HG03575 (cell line): ENCODE data around the gene AP3B1.

Experiments used
- ATAC-seq: cut with Tn5 transposase; IDR thresholded peaks from one replicate; pipeline ENCODE4 v1.9.1; 2021; ENCODE audit not compliant: unreplicated experiment, insufficient number of reproducible peaks, low FRiP score; ENCODE audit errors: extremely low read depth

The AP3B1 gene

DNA sequence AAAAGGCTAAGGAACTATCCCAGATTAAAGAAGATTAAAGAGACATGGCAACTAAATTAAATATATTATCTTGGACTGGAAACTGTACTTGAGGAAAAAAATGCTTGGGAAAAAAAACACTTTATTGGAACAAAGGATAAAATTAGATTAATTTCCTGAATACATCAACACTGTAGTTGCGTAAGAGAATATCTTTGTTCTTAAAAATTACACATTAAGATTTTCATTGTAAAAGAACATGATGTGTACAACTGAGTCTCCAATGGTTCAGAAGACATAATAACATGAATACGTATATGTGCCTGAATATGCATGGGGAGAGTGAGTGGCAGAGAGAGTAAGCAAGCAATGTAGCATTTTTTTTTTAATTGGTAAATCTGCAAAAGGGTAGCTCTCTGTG is 2.8 kb downstream of the AP3B1 start:
- ATAC-seq: no peak

DNA sequence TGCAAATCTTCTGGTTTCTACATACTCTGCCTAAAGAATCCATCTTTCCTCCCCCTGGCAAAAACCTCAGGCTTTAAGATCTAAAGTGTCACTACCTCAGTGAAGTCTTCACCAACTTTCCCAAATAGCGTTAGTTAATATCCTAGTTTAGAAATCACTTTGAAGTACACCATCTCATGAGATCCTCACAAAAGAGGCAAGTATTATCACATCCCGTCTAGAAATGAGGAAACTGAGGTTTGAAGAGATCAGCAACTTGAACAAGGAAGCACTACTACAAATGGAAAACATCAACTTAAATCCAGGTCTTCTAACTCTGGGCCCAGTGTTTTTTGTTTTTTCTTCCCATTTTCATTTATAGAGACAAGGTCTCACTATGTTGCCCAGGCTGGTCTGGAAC is 4.6 kb downstream of the AP3B1 start:
- ATAC-seq: no peak

GRCh38 chr5:78288246-78288645 is 6.3 kb downstream of the AP3B1 start:
- no peak for ATAC-seq

GRCh38 chr5:78287833-78288232 is 6.7 kb downstream of the AP3B1 start:
- ATAC-seq: no peak

- ATAC-seq: no peak
Measured at GRCh38 chr5:78287169-78287568, 7.3 kb downstream of the AP3B1 start.

GRCh38 chr5:78286290-78286689 is 8.2 kb downstream of the AP3B1 start:
- no peak for ATAC-seq

GRCh38 chr5:78283802-78284201 is 10.7 kb downstream of the AP3B1 start:
- no peak for ATAC-seq

DNA sequence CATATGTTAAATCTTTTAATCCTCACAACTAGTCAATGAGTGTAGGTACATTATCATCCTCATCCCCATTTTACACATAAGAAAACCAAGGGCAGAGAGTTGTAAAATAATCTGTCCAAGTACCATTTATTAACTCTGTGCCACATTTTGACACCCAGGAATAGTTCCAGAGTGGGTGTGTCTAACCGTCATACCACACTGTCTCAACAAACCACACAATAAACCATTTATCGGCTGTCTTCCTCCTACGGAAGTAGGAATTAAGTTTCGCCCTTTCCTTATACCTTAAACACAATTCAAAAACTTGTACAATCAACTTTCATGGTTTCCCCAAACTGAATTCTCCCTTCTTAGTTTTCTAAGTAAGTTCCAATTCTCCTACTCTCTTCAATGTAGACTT is 11.4 kb downstream of the AP3B1 start:
- ATAC-seq: no peak

- no peak for ATAC-seq
Measured at GRCh38 chr5:78280261-78280660, 14.2 kb downstream of the AP3B1 start.

GRCh38 chr5:78279194-78279593 is 15.3 kb downstream of the AP3B1 start:
- no peak for ATAC-seq

GRCh38 chr5:78277715-78278114 is 16.8 kb downstream of the AP3B1 start:
- no peak for ATAC-seq

DNA sequence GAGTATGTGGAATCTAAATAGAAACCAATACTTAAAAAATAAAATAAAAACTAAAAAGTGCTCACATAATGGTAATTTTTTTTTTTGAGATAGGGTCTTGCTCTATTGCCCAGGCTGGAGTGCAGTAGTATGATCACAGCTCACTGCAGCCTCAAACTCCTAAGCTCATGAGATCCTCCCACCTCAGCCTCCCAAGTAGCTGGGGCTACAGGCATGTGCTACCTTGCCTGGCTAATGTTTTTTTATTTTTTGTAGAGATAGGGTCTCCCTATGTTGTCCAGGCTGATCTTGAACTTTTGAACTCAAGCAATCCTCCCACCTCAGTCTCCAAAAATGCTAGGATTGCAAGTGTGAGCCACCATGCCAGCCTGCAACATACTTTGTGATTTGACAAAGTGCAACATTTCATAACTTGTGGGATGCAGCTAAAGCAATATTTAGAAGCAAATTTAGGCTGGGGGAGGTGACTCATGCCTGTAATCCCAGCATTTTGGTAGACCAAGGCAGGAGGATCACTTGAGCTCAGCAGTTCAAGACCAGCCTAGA is 18.4 kb downstream of the AP3B1 start:
- ATAC-seq: no peak

DNA sequence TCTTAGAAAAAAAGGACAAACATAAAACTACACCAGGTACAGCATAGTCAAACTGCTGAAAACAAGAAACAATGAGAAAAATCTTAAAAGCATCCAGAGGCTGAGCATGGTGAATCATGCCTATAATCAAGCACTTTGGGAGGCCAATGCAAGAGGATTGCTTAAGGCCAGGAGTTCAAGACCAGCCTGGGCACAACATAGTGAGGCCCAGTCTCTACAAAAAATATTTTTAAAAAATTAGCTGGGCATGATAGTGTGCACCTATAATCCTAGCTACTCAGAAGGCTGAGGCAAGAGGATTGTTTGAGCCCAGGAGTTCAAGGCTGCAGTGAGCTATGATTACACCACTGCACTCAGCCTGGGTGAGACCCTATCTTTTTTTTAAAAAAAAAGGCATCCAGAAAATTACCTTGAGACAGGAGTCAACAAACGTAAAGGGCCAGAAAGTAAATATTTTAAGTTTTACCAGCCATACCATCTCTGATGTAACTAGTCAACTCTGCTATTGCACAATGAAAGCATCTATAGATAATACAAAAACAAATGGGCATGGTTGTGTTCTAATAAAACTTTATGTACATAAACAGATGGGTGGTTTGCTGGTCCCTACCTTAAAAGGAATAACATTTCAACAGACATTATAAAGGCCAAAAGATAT is 19.8 kb downstream of the AP3B1 start:
- no peak for ATAC-seq

GRCh38 chr5:78273436-78273835 is 21.1 kb downstream of the AP3B1 start:
- no peak for ATAC-seq

DNA sequence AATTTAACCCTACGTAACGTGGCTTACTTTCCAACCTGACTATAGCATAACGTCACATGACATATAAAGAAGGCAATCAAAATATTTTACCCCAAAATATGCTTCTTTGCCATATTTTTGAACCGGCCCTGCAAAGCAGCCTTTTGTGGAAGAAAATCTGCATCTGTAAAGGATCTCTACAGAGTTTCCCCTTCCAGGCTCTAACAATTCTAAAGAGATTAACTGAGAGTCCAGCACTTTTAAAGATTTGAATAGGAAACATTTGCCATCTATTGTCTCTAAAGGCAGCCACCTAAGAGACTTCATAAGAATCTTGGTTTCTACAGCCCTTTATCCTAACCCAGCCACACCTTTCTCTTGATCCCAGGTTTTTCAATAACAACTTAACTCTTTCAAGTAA is 22.7 kb downstream of the AP3B1 start:
- ATAC-seq: no peak

DNA sequence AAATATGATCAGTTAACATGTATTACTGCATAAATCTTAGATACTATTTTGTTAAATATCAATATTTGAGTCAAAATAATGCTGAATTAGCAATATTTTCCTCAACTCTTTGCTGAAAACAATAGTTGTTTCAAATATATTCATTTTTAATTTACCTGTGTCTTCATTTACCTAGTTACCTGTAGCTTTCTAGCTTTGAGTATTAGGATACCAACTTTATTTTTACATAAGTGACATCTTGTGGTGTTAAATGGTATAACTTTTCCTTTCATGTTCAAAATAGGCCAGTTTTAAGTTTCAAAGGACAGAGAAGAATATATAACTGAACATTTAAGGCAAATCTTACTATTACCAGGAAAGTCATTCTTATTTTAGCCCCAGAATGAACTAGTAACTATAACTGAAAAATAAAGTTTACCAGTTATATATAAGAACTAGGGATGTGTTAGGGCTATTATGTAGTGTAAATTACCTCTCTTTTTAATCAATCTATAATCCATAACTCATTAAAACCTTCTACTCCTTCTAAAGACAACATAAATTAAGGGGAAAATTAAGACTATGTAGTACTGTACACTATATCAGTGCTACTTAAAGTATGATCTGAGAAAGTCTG is 25.3 kb downstream of the AP3B1 start:
- no peak for ATAC-seq

DNA sequence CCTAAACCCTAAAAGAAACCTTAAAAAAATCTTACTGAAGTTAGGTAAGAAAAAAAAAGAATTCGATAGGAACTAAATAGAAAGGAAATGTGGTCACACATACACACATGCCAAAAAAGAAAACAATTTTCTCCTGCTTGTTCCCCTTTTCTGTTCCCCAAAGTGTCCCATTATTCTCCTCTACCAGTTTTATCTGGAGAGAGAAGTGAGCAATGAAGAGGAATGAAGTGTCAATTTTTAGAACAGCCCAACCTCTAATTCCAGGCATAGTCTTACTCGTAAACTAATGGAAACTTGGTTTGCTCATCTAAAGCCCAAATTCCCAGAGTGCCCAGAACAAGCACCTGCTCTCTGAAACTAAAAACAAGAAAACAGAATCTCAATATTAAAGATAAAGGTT is 26.1 kb downstream of the AP3B1 start:
- no peak for ATAC-seq

DNA sequence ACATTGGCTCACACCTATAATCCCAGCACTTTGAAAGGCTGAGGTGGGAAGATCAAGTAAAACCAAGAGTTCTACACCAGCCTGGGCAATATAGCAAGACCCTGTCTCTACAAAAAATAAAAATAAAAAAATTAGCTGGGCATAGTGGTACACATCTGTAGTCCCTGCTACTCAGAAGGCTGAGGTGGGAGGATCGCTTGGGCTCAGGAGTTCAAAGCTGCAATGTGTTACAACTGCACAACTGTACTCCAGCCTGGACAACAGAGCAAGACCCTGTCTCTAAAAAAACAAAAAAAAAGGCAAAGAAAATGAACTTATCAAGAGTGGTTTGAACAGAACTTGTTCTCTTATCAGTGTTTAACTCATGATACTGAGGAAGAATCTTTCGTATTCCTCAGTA is 29.3 kb downstream of the AP3B1 start:
- ATAC-seq: no peak

DNA sequence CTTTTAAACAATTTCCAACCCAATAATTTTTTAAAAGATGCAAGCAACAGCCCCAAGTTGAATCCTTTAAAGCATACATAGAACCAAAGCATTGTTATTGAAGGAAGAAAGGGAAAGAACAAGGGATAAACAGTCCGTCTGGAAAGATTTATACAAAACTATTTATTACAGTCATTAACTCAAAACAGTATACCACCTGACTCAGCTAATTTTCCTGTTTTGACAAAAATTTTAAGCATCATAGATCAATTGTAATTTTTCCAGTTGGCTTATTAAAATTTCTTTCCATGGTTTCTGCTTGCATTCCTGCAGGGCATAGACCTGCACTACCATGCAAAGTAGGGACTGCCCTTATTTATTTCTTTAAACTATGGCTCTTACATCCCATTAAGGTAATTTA is 29.9 kb downstream of the AP3B1 start:
- ATAC-seq: no peak

DNA sequence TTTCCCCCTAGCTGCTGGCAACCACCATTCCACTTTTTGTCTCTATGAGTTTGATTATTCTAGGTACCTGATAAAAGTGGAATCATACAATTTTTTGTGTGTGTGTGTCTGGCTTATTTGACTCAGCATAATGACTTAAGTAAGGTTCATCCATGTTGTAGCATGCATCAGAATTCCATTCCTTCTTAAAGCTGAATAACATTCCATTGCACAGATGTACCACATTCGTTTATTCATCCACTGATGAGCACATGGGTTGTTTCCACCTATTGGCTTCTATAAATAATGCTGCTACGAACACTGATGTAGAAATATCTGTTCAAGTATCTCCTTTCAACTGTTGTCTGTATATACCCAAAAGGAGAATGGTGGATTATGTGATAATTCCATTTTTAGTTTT is 33.7 kb downstream of the AP3B1 start:
- no peak for ATAC-seq

DNA sequence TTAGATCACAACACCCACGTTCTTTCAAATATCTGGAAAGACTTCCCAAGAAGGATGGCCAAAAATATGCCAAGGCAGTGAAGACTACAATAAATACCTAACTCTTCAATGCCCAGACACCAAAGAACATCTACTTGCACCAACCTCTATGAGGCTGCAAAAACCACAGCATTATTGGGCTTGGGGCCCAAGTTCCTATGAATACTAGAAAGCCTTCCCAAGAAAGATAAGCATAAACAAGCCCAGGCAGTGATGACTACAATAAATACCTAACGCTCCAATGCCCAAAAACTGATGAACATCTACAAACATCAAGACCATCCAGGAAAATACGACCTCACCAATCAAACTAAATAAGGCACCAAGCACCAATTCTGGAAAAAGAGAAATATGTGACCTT is 41.3 kb downstream of the AP3B1 start:
- ATAC-seq: no peak
